DMS 273 (cell line): ENCODE measurements around the gene TRIM59.
A peak's percentile ranks its signal among the peaks of the same experiment; 100 is the strongest.

Experiments used
- DNase-seq: peaks from one replicate; lab custom pipeline; 2025; ENCODE audit not compliant: unreplicated experiment; lab: John Stamatoyannopoulos, UW

The TRIM59 gene

GRCh38 chr3:160403796-160404470 lies 45.7 kb downstream of the TRIM59 start:
- DNase-seq, result no peak

- DNase-seq, result peak; percentile 38
These were observed 46.5 kb downstream of the TRIM59 start for GRCh38 chr3:160403028-160403545.

GRCh38 chr3:160402221-160403027 lies 47.2 kb downstream of the TRIM59 start:
- no peak for DNase-seq

GRCh38 chr3:160401291-160402095 lies 48.1 kb downstream of the TRIM59 start:
- DNase-seq, result peak; percentile 70

GRCh38 chr3:160400702-160401150 lies 48.9 kb downstream of the TRIM59 start:
- peak; percentile 72 for DNase-seq

DNA sequence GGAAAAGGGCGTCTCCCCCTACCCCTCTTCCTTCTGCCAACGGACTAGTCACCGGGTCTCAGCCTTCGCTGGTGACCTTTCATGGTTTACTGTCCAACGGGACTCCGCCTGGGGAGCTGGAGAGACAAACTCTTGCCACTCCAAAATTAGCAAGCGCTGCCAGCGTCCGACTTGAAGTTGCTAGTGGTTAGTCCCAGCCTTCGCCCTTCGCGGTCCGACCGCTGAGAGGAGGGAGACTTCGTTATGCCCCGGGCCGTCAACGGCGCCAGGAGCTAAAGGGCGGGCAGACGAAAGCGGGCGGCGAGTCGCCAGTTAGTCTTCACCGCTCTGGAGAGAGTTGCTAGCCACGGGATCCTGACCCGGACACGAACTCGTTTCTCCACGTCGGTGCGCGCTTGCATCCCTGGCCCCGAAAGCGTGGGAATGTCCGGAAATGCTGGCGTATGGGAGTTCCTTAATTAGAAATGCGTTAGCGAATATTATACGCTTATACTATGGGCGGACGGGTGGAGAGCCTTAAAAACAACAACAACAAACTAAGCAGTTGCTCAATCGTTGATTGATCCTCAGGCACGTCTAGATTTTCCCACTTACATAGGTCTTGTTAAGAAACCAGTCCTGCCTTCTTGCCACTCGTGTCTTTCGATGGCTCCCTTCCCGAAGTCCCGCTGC lies 49.4 kb downstream of the TRIM59 start:
- peak; percentile 76 for DNase-seq

DNA sequence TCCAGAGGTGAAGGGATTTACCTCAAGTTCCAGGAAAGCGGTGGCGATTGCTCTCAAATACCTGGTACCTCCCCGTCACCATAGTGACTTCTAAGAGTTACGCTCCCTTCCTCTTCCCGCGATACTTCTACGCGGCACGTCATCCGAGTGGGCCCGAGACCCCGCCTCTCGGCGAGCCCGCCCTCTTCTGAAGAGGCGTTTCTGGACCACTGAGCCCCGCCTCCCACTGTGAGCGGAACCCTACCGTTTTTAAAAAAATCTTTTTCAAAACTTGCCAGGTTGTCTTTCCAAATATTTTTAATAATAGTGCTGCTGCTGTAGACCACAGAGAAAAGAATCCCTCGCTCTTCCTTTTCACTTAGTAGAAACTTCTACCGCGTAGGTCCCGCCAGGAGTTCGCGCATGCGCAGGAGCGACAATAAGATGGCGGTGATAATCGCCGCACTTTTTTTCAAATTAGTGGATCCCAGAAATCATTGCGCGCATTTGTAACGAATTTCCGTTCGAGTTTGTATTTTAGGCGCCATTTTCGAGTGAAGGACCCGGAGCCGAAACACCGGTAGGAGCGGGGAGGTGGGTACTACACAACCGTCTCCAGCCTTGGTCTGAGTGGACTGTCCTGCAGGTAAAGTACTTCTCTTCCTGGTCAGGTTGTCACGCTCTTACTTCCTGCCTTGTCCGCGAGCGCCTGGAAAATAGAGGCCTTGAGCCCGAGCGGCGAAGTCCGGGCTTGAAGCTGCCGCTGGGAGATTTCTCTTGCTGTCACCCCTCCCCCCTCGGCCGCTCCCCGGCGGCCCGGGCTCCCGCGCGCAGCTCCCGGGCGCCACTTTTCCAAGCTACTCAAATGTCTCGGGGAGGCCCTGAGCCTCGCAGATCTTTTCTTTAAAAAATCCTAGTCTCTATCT lies 50.2 kb downstream of the TRIM59 start, which contains the start of the genes IFT80 and SMC4:
TSS of gene IFT80 (minus strand) at position 101 of the 905 bp plus-strand sequence. CDS start 14,625 bp downstream, outside the sequence.
TSS of gene SMC4 (plus strand) at position 526 of the 905 bp plus-strand sequence. CDS start 1,177 bp downstream, outside the sequence.
- DNase-seq, result peak; percentile 99

- no peak for DNase-seq
These were observed 50.8 kb downstream of the TRIM59 start for GRCh38 chr3:160398820-160399124.

DNA sequence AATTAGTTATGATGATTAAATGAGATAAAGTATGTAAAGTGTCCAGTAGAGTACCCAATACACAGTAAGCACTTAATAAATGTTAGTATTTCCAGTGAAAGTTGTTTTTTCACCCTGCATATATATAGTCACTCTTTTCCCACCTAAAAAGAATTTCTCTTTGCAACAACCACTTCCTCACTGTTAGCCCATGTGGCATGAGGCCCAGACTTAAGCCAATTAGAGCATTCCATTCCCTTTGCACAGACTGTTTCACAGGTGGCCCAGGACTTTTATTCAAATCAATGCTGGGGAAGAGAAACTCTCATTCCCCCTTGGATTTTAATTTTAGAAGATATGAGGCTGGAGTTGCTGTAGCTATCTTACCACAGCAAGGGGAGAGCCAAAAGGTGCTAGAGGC lies 54.3 kb downstream of the TRIM59 start:
- peak; percentile 91 for DNase-seq

GRCh38 chr3:160394009-160394392 lies 55.6 kb downstream of the TRIM59 start:
- DNase-seq, result no peak

- no peak for DNase-seq
These were observed 56.1 kb downstream of the TRIM59 start for GRCh38 chr3:160393346-160394008.

- no peak for DNase-seq
These were observed 56.8 kb downstream of the TRIM59 start for GRCh38 chr3:160392798-160393197.

DNA sequence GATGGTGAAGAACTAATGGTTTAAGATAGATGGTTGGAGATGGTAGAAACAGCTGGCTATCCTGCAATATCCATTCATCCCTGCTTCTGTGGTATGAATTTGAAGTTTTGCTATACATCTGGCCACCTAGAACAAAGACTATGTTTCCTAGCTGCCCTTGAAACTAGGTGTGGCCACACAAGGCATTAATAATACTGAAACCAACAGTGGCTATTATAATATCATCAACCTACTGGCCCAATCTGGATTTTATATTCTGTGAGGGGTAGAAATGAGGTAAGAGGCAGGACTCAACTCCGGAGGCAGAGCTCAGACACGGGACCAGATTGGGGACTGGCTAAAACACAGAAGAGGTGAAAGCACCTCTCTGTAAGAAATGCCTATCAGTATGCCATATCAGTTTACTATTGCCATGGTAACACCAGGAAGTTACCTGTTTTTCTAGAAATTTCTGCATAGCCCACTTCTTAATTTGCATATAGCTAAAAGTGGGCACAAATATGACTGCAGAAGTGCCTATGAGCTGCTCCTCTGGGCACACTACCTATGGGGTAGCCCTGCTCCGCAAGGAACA lies 58.9 kb downstream of the TRIM59 start:
- no peak for DNase-seq
